HUES48 (cell line): ENCODE results near the gene COLEC12.
A peak's percentile ranks its signal among the peaks of the same experiment; 100 is the strongest.

Experiments
- H3K27ac ChIP-seq: one replicate; pipeline ENCODE4 v1.7.0; 2013; ENCODE audit warnings: low read depth, low read length, inconsistent platforms
- H3K27me3 ChIP-seq: 2 replicates; pipeline ENCODE4 v1.6.1; 2013; ENCODE audit warnings: mild to moderate bottlenecking, low read length; ENCODE audit not compliant: control insufficient read depth, insufficient read depth
- H3K36me3 ChIP-seq: 2 replicates; pipeline ENCODE4 v1.6.1; 2013; ENCODE audit warnings: low read length; ENCODE audit not compliant: control insufficient read depth, insufficient read depth
- H3K4me1 ChIP-seq: 2 replicates; pipeline ENCODE4 v1.6.1; 2013; ENCODE audit warnings: mild to moderate bottlenecking, low read length; ENCODE audit not compliant: control insufficient read depth, insufficient read depth
- H3K4me3 ChIP-seq: 2 replicates; pipeline ENCODE4 v1.5.1; 2013; ENCODE audit warnings: mild to moderate bottlenecking, low read depth, low read length
- H3K9ac ChIP-seq: 2 replicates; pipeline ENCODE4 v1.6.1; 2013; ENCODE audit warnings: mild to moderate bottlenecking, low read depth, low read length, moderate library complexity
- H3K9me3 ChIP-seq: 2 replicates; pipeline ENCODE4 v1.6.1; 2013; ENCODE audit warnings: low read length; ENCODE audit not compliant: control insufficient read depth, insufficient read depth

Gene COLEC12

DNA sequence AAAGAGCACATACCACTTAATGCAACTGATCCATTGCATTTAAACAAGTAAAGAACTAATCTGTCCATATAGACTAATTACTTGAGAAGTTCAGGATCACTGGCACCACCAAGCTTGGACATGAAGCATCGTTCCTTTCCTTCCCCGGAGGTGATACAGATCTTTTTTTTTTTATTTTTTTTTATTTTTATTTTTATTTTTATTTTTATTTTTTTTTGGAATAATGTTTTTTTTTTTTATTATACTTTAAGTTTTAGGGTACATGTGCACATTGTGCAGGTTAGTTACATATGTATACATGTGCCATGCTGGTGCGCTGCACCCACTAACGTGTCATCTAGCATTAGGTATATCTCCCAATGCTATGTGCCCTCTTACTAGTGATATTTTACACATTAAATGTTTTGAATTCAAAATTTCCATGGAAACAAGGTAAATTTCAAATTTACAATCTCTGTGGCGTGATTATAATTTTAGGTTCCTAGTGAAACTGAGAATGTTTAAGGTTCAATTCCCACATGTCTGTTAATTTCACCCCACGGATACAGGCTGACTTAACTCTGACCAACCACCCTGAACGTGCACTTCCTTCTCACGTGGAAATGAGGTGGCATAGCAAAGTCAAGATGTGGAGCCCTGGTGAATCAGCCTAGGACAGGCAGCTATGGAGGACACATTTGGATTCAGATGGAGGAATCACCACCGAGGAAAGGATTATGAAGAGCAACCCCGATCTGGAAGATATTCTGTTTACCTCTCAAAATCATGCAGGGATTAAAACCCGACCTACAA lies 131.1 kb downstream of the COLEC12 start:
- peaks cover 13% of the 10 kb centered on the region; the same call in 1 of the 2 replicates for H3K4me1 ChIP-seq
- no peak overlapping the region for H3K27ac ChIP-seq
- no peaks in the 10 kb centered on the region for H3K9me3 ChIP-seq
- no peaks in the 10 kb centered on the region for H3K36me3 ChIP-seq
- H3K27me3 ChIP-seq, result no peaks in the 10 kb centered on the region
- no peak overlapping the region for H3K9ac ChIP-seq
- H3K4me3 ChIP-seq, result no peak overlapping the region

DNA sequence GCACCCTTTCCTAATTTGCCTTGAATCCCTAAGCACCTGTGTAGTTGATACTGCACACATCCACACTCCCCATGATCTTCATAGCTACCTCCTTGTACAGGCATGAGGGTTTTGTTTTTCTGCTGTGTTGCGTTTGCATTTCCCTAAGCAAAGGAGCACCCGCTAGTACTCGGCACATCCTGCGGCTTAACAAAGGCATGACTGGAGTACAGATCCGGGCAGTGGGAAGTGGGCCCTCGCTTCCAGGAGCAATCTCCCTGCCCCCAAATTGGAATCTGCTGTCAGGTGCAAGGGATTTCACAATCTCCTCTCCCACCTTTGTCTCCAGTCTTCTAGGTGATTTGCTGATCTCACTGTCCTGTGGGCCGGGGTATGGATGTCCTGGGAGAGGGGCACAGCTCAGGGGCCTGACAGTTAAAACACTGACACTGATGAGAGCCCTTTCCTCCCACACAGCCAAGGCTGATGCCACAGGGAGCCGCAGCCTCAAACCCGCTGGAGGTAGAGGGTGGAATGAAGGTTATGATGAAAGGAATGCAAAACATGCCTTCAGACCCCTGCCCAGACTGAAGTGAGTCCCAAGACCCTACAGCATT lies 133.9 kb downstream of the COLEC12 start:
- no peaks in the 10 kb centered on the region for H3K27me3 ChIP-seq
- H3K4me3 ChIP-seq, result no peak overlapping the region
- no peak overlapping the region for H3K27ac ChIP-seq
- H3K9me3 ChIP-seq, result no peaks in the 10 kb centered on the region
- peaks cover 27% of the 10 kb centered on the region; the same call in 1 of the 2 replicates for H3K4me1 ChIP-seq
- no peak overlapping the region for H3K9ac ChIP-seq
- H3K36me3 ChIP-seq, result no peaks in the 10 kb centered on the region

DNA sequence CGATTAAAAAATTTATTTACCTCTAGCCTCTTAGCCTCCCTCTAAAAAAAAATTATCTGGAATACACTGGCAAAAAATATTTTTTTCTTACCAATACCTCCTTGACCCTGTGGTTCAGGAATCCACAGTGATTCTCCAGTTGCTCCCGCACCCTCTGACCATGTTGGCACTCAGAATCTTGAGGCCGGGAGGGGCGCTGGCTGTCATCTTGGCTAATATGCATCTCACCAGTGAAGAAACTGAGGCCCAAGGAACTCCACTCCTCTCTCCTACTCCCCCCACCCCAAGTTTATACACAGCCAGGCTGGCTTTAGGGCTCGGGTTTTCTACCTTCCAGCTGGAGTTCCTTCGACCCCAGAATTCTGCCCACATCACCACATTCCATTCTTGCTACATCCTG lies 134.8 kb downstream of the COLEC12 start:
- Histone ChIP-seq H3K4me1 (peaks cover 27% of the 10 kb centered on the region; the same call in 1 of the 2 replicates), H3K9me3 (no peaks in the 10 kb centered on the region), H3K36me3 (no peaks in the 10 kb centered on the region), H3K4me3 (no peak overlapping the region), H3K9ac (no peak overlapping the region), H3K27me3 (no peaks in the 10 kb centered on the region), H3K27ac (no peak overlapping the region)

DNA sequence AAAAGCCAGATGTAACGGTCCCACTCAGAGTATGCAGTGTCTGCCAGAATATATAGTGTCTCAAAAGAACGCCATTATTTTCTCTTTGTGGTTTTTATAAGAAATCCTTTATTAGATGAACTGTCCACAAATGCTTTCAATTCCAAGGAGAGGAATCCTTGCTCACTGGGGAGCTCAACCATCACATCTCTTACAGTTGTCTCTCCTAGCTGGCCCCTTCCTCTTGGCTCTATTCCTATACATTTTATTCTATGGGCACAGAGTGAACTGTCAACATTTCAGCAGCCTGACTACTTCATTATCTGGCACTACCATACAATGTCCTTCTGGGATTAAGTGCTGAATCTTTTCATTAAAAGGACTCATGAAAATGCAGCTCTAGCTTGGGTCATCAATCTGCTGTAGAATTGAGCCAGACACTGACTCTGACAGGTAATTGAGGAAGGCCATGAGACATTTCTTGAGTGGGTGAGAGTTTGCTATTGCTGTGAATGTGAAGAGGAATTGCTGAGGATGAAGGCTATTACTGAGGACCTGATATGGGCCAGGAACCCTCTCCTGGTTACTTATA lies 136.2 kb downstream of the COLEC12 start:
- H3K27ac ChIP-seq, result no peak overlapping the region
- H3K36me3 ChIP-seq, result no peaks in the 10 kb centered on the region
- no peaks in the 10 kb centered on the region for H3K27me3 ChIP-seq
- H3K9me3 ChIP-seq, result no peaks in the 10 kb centered on the region
- H3K9ac ChIP-seq, result no peak overlapping the region
- peaks cover 27% of the 10 kb centered on the region; the same call in 1 of the 2 replicates for H3K4me1 ChIP-seq
- no peak overlapping the region for H3K4me3 ChIP-seq

DNA sequence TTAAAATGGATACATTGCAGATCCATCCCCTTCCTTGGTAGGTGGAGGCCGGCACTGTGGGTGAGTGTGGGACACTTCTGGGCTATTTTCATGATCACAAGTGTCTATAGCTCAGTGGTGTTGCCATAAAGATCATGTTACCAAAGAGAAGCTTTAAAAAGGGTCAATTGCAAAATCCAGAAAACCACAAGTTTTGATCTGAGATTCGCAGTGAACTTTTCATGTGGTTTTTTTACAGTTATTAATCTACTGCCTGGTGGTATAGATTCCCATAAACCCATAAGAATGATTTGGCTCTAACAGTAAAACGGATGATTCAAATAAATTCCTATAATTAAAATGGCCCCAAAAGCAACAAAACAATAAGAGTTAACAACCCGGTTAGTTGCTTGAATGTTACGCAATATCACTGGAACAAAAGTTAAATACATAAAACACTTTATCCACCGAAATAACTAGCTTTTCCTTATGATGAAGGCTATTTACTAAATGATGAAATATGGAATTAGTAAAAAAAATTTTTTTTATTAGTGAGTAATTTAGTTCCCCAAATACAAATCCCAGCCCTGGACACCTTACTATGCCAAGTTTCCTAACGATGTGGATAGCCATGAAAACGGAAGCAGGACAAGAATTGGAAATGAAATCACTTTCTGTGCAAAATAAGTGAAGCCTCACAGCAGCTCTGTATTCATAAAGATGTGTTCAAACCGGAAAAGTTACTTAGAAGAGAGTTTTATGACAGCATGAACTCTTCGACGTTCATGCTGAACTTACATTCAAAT lies 137.0 kb downstream of the COLEC12 start:
- H3K27ac ChIP-seq, result no peak overlapping the region
- no peaks in the 10 kb centered on the region for H3K27me3 ChIP-seq
- peaks cover 27% of the 10 kb centered on the region; the same call in 1 of the 2 replicates for H3K4me1 ChIP-seq
- no peak overlapping the region for H3K4me3 ChIP-seq
- H3K36me3 ChIP-seq, result no peaks in the 10 kb centered on the region
- no peaks in the 10 kb centered on the region for H3K9me3 ChIP-seq
- H3K9ac ChIP-seq, result no peak overlapping the region

DNA sequence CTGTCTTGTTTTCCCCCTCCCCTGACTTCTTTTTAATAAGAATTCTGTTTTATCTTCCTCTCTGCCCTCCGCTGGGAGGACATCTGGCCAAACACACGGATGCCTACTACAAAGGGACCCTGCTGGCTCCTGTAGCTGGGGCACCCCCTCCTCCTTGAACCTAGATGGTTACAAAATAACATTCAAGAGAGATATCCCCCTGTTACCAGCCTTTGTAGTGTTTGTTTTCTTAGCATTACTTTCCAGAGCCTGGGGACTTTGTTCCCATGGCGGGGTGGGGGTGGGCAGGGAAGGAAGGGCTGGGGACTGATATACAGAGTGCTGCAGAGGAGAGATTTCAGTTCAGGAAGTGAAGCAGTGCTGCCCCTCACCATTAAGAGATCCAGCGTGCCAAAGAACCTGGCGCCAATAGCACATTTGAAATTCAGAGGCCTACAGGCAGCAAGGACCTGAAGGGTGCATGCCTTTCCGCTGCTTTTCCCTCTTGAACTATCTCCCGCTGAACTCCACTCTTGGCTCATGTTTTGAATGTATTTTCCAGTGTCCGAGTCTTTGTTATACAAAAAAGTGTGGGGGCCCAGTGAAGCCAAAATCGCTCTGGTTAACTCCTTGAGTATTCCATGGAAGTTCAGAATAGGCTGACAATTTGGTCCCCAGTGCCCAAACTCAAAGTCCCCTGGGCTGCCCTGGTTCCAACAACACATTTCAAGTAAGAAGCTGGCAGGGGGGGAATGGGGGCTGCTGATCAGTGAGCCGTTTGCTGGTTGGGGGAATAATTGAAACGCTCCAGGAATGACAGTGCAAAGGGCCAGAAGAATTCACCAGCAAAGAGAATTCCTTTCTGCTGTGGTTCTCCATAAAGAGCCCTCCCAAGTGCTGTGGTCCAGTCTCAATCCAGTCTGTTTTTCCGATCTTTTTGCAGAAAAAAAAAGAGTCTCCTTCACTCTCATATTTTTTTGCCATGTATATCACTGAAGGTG lies 137.9 kb downstream of the COLEC12 start:
- H3K9me3 ChIP-seq, result no peaks in the 10 kb centered on the region
- H3K4me1 ChIP-seq, result peaks cover 27% of the 10 kb centered on the region; the same call in 1 of the 2 replicates
- no peak overlapping the region for H3K4me3 ChIP-seq
- H3K36me3 ChIP-seq, result no peaks in the 10 kb centered on the region
- no peak overlapping the region for H3K9ac ChIP-seq
- H3K27me3 ChIP-seq, result no peaks in the 10 kb centered on the region
- H3K27ac ChIP-seq, result peak overlapping the region; percentile 73

DNA sequence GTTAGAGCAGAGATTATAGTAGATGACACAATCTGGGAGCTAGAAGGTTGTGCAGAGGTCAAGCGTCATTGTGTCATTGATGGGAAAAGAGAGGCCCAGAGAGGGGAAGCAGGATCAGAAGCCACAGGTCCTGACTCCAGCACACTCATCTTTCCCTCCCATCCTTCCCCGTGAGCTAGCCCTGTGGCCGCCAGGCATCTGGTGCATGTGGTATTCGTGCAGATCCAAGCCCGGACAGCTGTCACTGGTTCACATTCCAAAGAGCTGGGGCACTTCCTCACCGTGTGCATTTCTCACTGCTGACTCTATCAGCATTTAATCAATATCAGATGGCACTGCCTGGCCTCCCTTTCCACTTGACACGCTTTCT lies 138.6 kb downstream of the COLEC12 start:
- Histone ChIP-seq H3K9ac (no peak overlapping the region), H3K36me3 (no peaks in the 10 kb centered on the region), H3K4me1 (peaks cover 25% of the 10 kb centered on the region; the same call in 1 of the 2 replicates), H3K4me3 (no peak overlapping the region), H3K27me3 (no peaks in the 10 kb centered on the region), H3K9me3 (no peaks in the 10 kb centered on the region), H3K27ac (no peak overlapping the region)

DNA sequence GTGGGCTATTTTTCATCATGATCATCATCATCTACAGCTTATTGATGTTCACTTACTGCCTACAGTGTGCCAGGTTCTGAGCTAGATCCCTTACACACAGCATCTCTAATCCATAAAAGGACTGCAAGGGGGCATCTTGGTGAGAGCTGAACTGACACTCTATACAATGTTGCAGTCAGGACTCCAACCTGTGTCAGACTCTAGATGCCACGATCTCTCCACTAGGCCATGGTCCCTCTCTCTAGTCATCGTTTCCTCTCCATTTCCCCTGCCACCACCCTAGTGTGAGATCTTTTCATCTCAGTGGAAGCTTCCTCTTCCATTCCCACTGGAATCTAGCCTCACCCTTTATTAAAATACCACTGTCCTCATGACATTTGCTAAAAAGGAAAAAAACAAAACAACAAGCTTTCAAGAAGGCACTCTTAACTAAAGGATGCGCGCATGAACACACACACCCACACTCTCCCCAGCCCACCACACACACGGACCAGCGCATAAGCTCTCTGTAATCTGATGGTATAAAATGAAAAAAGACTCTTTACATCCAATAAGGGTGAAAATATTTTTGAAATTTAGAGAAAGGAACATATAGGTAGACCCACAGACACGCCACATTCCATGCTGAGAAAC lies 139.3 kb downstream of the COLEC12 start:
- Histone ChIP-seq H3K27ac (no peak overlapping the region), H3K9ac (no peak overlapping the region)

DNA sequence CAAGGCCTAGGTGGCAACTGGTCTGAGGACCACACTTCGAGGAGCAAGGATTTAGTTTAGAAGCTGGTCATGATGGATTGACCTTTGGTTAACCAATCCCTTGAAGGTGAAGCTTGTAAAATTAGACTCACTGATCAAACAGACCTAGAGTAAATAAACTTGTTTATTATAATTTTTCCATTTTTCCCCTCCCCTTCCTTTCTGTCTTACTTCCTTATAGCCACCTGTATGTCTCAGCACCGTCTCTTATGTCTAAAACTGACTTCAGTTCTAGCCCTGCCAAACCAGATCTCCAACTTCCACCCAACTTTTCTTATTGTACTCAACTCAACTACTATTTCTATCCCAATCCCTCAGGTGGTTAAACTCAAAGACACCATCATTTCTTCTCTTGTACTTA lies 139.8 kb downstream of the COLEC12 start:
- Histone ChIP-seq H3K4me3 (no peak overlapping the region), H3K4me1 (peaks cover 14% of the 10 kb centered on the region; the same call in 1 of the 2 replicates), H3K27me3 (no peaks in the 10 kb centered on the region), H3K9ac (no peak overlapping the region), H3K9me3 (no peaks in the 10 kb centered on the region), H3K36me3 (no peaks in the 10 kb centered on the region), H3K27ac (no peak overlapping the region)

More for the DNA sequence above, 139.3 kb downstream of the COLEC12 start:
- Histone ChIP-seq H3K4me1 (peaks cover 17% of the 10 kb centered on the region; the same call in 1 of the 2 replicates), H3K36me3 (no peaks in the 10 kb centered on the region), H3K9me3 (no peaks in the 10 kb centered on the region), H3K27me3 (no peaks in the 10 kb centered on the region), H3K4me3 (no peak overlapping the region)
